Measurements from ENCODE around the gene GPX7.

Gene GPX7

GRCh38 chr1:52588027-52588426 is 14.1 kb upstream of the GPX7 start:
- DNase-seq (ENCODE audit: low spot score) = no peak

- DNase-seq (ENCODE audit: low spot score) = no peak
These were observed 13.6 kb upstream of the GPX7 start for GRCh38 chr1:52588535-52588934.

- no peak for DNase-seq (ENCODE audit: low spot score)
These were observed 11.9 kb upstream of the GPX7 start for GRCh38 chr1:52590266-52590665.

GRCh38 chr1:52592637-52593323 is 9.4 kb upstream of the GPX7 start:
- DNase-seq (ENCODE audit: low spot score) = peak; percentile 44

GRCh38 chr1:52593495-52593894 is 8.7 kb upstream of the GPX7 start:
- DNase-seq (ENCODE audit: low spot score) = no peak

GRCh38 chr1:52595061-52595460 is 7.1 kb upstream of the GPX7 start:
- DNase-seq (ENCODE audit: low spot score) = no peak

GRCh38 chr1:52597912-52598311 is 4.3 kb upstream of the GPX7 start:
- no peak for DNase-seq (ENCODE audit: low spot score)

GRCh38 chr1:52598729-52599128 is 3.4 kb upstream of the GPX7 start:
- DNase-seq (ENCODE audit: low spot score) = no peak

GRCh38 chr1:52599236-52599635 is 2.9 kb upstream of the GPX7 start:
- no peak for DNase-seq (ENCODE audit: low spot score)

- DNase-seq (ENCODE audit: low spot score) = no peak
These were observed 1.5 kb upstream of the GPX7 start for GRCh38 chr1:52600533-52601179.

GRCh38 chr1:52601519-52601918 is 652 bp upstream of the GPX7 start:
- DNase-seq (ENCODE audit: low spot score) = no peak

GRCh38 chr1:52602856-52603600 is 857 bp downstream of the GPX7 start:
- no peak for DNase-seq (ENCODE audit: low spot score)

GRCh38 chr1:52603630-52604029 is 1.5 kb downstream of the GPX7 start:
- no peak for DNase-seq (ENCODE audit: low spot score)

GRCh38 chr1:52604063-52604770 is 2.0 kb downstream of the GPX7 start:
- no peak for DNase-seq (ENCODE audit: low spot score)

GRCh38 chr1:52613636-52614373 is 11.6 kb downstream of the GPX7 start:
- no peak for DNase-seq (ENCODE audit: low spot score)

GRCh38 chr1:52614671-52615070 is 12.5 kb downstream of the GPX7 start:
- DNase-seq (ENCODE audit: low spot score) = no peak

GRCh38 chr1:52615489-52616042 is 13.4 kb downstream of the GPX7 start:
- DNase-seq (ENCODE audit: low spot score) = no peak

GRCh38 chr1:52621950-52622349 is 19.8 kb downstream of the GPX7 start:
- DNase-seq (ENCODE audit: low spot score) = no peak

- DNase-seq (ENCODE audit: low spot score) = no peak
These were observed 21.6 kb downstream of the GPX7 start for GRCh38 chr1:52623812-52624211.

GRCh38 chr1:52627028-52627427 is 24.9 kb downstream of the GPX7 start:
- no peak for DNase-seq (ENCODE audit: low spot score)

GRCh38 chr1:52628614-52629324 is 26.6 kb downstream of the GPX7 start:
- DNase-seq (ENCODE audit: low spot score) = no peak

All from NAMALWA (cell line).